Activated B cell treated with CpG ODN at 0.5 μM for 24 hours (primary cell): ENCODE measurements around the gene NLRX1. TPM values are rescaled to one million over a fixed set of nuclear protein-coding genes. Genes with fewer than 3 reads are reported as not detected.

Experiments
- ATAC-seq: fragments of 200-7000 bp; cut with Tn5 transposase; one replicate; pipeline ENCODE4 v1.10.0; 2021; ENCODE audit warnings: low read depth, mild to moderate bottlenecking, moderate library complexity
- CTCF ChIA-PET: fragments of 350-600 bp; sonication (Branson Sonifier 250); formaldehyde crosslinking; loops from one replicate; lab custom pipeline; 2021; ENCODE audit warnings: antibody characterized with exemption; lab: Charles Lee
- POLR2A ChIA-PET: fragments of 350-600 bp; sonication (Branson Sonifier 250); formaldehyde crosslinking; loops from one replicate; lab custom pipeline; 2021; ENCODE audit warnings: antibody characterized with exemption; lab: Charles Lee
- DNase-seq: peaks from one replicate; pipeline ENCODE4 v3.0.0; 2022
- H3K27ac Mint-ChIP-seq: one replicate; pipeline ENCODE4 v1.8.0; 2020; ENCODE audit warnings: mixed read lengths
- H3K27me3 Mint-ChIP-seq: one replicate; pipeline ENCODE4 v1.8.0; 2021; ENCODE audit warnings: mixed read lengths
- H3K36me3 Mint-ChIP-seq: one replicate; pipeline ENCODE4 v1.8.0; 2021; ENCODE audit warnings: low read depth, mixed read lengths
- H3K4me1 Mint-ChIP-seq: one replicate; pipeline ENCODE4 v1.8.0; 2021; ENCODE audit warnings: mixed read lengths
- H3K4me3 Mint-ChIP-seq: one replicate; pipeline ENCODE4 v1.8.0; 2020; ENCODE audit warnings: mild to moderate bottlenecking, mixed read lengths
- H3K9me3 Mint-ChIP-seq: one replicate; pipeline ENCODE4 v1.8.0; 2020; ENCODE audit warnings: mixed read lengths
- intact Hi-C: fragments of 100-400 bp; cut with micrococcal nuclease; formaldehyde crosslinking; loops from one replicate; pipeline ENCODE4 v1.15.1; 2024
- total RNA-seq: library from RNA; stranded (reverse); gene quantifications from 2 replicates; pipeline ENCODE4 v1.2.3, GENCODE V29; 2022
- TF ChIP-seq, protein P1 (sequence below): fragments of 200-600 bp; IDR thresholded peaks from one replicate; pipeline ENCODE4 v1.8.0; 2022; ENCODE audit warnings: antibody characterized with exemption, mild to moderate bottlenecking

NLRX1 gene
- total RNA-seq, 1 donor from 2014 or later, result 9.8 TPM

DNA sequence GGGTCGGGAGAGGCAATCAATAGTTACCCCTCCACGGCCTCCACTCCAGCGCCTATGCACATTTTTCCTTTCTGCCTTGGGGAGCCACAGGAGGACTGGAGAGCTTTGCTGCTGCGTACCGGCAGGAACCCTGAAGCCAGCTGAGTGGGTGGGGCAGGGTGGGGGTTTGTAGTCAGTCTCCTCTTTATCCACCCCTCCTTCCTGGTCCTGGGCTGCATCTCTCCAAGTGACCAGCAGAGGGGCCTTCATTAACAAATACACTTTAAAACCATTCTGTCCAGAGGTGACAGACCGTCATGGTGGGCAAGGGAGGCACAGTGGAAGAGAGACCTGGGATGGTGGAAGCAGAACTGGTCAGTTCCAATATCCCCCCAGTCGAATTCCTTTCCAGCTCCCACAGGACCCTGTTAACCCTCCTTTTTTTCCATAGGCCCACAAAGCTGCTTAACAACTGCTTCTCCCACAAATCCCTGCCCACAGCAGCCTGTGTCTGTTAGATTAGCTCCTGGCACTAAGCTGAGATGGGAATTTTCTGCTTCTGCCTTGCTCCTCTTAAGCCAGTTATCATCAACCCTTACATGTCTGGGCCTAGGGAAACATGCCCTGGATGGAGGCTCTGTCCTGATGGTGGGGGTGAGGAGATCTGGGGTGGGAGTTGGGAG is 23.6 kb upstream of the NLRX1 start:
- peak; percentile 78 for ATAC-seq
- Mint-ChIP-seq H3K27me3 (peaks cover 41% of the 10 kb centered on the region), H3K36me3 (no peaks in the 10 kb centered on the region), H3K4me1 (peaks cover 12% of the 10 kb centered on the region), H3K9me3 (no peaks in the 10 kb centered on the region), H3K4me3 (no peak overlapping the region), H3K27ac (no peak overlapping the region)
- DNase-seq, result no peak
- CTCF ChIA-PET, result interaction anchor here (0.7 to 1.5 kb wide), 3 partner anchors 52 to 194 kb away, joined by 3 to 4 read pairs (median 4); no protein-coding TSS in a partner anchor
- intact Hi-C loops, result loop anchor here (1.0 to 5.0 kb wide), 3 partner anchors 52 to 178 kb away; no protein-coding TSS in a partner anchor
- POLR2A ChIA-PET, result interaction anchor here (0.6 to 0.9 kb wide), 2 partner anchors 38 to 60 kb away, joined by 3 read pairs; partner anchors contain the start of gene HMBS
- TF ChIP-seq, protein P1, sequence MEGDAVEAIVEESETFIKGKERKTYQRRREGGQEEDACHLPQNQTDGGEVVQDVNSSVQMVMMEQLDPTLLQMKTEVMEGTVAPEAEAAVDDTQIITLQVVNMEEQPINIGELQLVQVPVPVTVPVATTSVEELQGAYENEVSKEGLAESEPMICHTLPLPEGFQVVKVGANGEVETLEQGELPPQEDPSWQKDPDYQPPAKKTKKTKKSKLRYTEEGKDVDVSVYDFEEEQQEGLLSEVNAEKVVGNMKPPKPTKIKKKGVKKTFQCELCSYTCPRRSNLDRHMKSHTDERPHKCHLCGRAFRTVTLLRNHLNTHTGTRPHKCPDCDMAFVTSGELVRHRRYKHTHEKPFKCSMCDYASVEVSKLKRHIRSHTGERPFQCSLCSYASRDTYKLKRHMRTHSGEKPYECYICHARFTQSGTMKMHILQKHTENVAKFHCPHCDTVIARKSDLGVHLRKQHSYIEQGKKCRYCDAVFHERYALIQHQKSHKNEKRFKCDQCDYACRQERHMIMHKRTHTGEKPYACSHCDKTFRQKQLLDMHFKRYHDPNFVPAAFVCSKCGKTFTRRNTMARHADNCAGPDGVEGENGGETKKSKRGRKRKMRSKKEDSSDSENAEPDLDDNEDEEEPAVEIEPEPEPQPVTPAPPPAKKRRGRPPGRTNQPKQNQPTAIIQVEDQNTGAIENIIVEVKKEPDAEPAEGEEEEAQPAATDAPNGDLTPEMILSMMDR, result no peak

DNA sequence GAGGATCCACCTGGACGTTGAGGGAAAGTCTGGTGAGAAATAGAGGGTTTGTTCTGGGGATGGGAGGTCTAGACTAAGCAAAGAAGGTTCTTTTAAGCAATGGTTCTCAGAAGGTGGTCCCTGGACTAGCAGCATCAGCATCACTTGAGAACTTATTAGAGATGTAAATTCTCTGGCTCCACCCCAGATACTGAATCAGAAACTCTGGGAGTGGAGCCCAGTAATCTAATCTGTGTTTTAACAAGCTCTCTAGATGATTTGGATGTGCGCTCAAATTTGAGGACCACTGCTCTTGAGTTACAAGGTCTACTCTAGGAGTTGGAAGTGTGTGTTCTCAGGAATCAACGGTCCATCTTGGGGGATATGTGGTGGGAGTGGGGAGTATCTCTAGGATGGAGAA is 23.0 kb upstream of the NLRX1 start:
- intact Hi-C loops, result loop anchor here (1.0 to 5.0 kb wide), 3 partner anchors 52 to 177 kb away; no protein-coding TSS in a partner anchor
- Mint-ChIP-seq H3K9me3 (no peaks in the 10 kb centered on the region), H3K36me3 (no peaks in the 10 kb centered on the region), H3K4me3 (no peak overlapping the region), H3K4me1 (peaks cover 12% of the 10 kb centered on the region), H3K27me3 (peaks cover 45% of the 10 kb centered on the region), H3K27ac (no peak overlapping the region)
- no peak for DNase-seq
- no peak for ATAC-seq
- CTCF ChIA-PET, result interaction anchor here (0.7 to 1.5 kb wide), 3 partner anchors 51 to 193 kb away, joined by 3 to 4 read pairs (median 4); no protein-coding TSS in a partner anchor
- POLR2A ChIA-PET, result no interaction called here
- TF ChIP-seq, protein P1, result no peak

DNA sequence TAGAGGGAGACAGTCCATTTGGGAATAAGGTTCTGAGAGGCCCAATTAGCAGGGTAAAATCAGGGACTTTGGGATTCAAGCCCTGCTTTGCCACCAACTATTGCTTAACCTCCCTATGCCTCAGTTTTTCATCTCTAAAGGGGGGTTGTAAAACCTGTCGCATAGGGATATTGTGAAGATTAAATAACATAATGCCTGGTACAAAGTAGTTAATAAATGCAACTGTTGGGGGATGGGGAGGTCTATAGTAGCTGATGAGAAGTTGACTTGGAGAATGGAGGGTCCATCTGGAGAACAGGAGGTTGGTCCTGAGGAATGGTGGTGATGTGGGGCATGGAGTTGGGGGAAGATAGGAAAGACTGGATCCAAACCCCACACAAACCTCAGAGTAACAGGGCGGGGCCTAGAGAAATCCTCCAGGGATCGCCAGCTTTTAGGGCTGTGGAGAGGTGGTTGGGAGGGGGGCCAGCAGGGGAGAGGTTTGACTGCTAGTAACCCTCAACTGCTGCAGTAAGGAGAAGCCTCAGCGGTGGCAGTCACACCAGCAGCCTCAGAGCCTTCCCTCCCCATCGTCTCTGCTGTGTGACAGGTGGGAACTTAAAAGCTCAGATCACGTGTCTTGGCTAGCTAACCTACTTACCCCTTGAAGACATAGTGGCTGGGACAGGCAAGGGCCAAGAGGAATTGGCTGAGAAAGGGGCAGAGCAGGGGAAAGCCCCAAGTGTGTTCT is 20.8 kb upstream of the NLRX1 start:
- H3K27ac Mint-ChIP-seq, result no peak overlapping the region
- H3K9me3 Mint-ChIP-seq, result no peaks in the 10 kb centered on the region
- H3K27me3 Mint-ChIP-seq, result peaks cover 51% of the 10 kb centered on the region
- ATAC-seq (no peak), DNase-seq (no peak)
- TF ChIP-seq, protein P1, result no peak
- ChIA-PET CTCF (no interaction called here), POLR2A (interaction anchor here (4.3 kb wide), 1 partner anchor 53 kb away, joined by 13 read pairs; a partner anchor contains a TSS)
- peak overlapping the region; percentile 42 for H3K4me3 Mint-ChIP-seq
- H3K36me3 Mint-ChIP-seq, result no peaks in the 10 kb centered on the region
- intact Hi-C loops, result loop anchor here (5.0 kb wide), 1 partner anchor 135 kb away; no protein-coding TSS in a partner anchor
- H3K4me1 Mint-ChIP-seq, result peaks cover 12% of the 10 kb centered on the region

DNA sequence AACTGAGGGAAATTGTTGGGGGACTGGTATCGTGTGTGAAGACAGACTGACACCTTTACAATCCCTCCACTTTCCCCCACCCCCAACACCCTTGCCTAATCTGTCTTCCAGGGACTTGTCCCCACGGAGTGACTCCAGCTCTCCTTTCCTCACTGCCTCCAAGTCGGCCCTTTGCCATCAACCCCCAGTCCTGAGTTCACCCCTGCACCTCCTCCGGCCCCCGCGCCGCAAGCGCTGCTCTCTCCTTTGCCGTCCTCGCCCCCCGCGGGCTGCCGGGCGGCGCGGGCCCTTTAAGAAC is 19.9 kb upstream of the NLRX1 start:
- CTCF ChIA-PET, result no interaction called here
- intact Hi-C loops, result loop anchor here (5.0 kb wide), 1 partner anchor 134 kb away; no protein-coding TSS in a partner anchor
- H3K9me3 Mint-ChIP-seq, result no peaks in the 10 kb centered on the region
- POLR2A ChIA-PET, result interaction anchor here (4.3 kb wide), 1 partner anchor 54 kb away, joined by 13 read pairs; a partner anchor contains a TSS
- H3K4me1 Mint-ChIP-seq, result peaks cover 12% of the 10 kb centered on the region
- DNase-seq (no peak), ATAC-seq (no peak)
- H3K36me3 Mint-ChIP-seq, result no peaks in the 10 kb centered on the region
- H3K27ac Mint-ChIP-seq, result no peak overlapping the region
- TF ChIP-seq, protein P1, result no peak
- peak overlapping the region; percentile 74 for H3K4me3 Mint-ChIP-seq
- peaks cover 55% of the 10 kb centered on the region for H3K27me3 Mint-ChIP-seq
